ENCODE data around the gene MUC3A.
"Not testable (repeated sequence)": the region's sequence is repeated elsewhere in the genome, so short reads cannot be mapped to it uniquely, and the experiment has no call there.

MUC3A gene

DNA sequence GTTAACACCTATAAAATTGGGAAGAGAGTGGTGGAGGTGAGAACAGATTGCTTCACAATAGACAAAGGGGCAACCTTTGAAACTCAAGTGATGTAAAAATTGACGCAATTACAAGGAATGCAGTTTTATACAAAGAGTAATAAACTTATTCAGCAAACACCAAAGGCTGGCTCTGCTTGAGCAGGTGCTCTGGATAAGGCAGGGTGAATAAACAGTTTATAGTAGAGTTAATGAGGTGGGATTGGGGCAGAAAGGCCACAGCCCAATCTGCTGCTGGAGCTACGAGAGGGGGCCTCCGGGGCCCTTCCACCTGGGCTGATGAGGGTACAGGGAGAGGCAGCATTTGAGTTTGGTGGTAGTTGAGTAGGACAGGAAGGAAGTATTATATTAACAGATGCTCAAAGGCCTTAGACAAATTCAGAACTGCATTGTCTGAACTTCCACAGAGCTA, 26.1 kb downstream of the MUC3A start:
- DNase-seq (ENCODE audit: low read depth), result no peak
- TF ChIP-seq, protein P1, sequence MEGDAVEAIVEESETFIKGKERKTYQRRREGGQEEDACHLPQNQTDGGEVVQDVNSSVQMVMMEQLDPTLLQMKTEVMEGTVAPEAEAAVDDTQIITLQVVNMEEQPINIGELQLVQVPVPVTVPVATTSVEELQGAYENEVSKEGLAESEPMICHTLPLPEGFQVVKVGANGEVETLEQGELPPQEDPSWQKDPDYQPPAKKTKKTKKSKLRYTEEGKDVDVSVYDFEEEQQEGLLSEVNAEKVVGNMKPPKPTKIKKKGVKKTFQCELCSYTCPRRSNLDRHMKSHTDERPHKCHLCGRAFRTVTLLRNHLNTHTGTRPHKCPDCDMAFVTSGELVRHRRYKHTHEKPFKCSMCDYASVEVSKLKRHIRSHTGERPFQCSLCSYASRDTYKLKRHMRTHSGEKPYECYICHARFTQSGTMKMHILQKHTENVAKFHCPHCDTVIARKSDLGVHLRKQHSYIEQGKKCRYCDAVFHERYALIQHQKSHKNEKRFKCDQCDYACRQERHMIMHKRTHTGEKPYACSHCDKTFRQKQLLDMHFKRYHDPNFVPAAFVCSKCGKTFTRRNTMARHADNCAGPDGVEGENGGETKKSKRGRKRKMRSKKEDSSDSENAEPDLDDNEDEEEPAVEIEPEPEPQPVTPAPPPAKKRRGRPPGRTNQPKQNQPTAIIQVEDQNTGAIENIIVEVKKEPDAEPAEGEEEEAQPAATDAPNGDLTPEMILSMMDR (conservative IDR thresholded peaks at IDR 0.05; ENCODE audit: low read depth, low read length), result no peak
- no peak overlapping the region for H3K4me3 ChIP-seq (ENCODE audit: low read length)

DNA sequence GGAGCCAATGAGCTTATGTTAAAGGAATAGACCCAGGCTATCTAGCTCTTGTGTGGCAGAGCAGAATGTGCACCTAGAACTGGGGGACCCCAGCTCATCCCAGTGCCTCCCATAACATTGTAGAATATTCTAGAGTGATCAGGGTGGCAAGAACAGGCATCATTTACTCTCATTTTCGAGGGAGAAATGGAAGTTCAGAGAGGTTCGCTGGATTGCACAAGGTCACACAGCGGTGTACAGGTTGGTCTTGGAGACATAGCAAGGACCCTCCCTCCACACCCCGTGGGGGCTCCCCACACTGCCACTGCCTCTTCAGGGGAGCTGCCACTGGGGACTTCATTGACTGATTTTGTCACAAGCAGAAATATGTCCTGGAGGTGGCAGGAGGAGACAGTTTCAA, 29.0 kb downstream of the MUC3A start:
- DNase-seq (ENCODE audit: low read depth), result no peak
- TF ChIP-seq, protein P1 (conservative IDR thresholded peaks at IDR 0.05; ENCODE audit: low read depth, low read length), result no peak
- H3K4me3 ChIP-seq (ENCODE audit: low read length), result no peak overlapping the region

DNA sequence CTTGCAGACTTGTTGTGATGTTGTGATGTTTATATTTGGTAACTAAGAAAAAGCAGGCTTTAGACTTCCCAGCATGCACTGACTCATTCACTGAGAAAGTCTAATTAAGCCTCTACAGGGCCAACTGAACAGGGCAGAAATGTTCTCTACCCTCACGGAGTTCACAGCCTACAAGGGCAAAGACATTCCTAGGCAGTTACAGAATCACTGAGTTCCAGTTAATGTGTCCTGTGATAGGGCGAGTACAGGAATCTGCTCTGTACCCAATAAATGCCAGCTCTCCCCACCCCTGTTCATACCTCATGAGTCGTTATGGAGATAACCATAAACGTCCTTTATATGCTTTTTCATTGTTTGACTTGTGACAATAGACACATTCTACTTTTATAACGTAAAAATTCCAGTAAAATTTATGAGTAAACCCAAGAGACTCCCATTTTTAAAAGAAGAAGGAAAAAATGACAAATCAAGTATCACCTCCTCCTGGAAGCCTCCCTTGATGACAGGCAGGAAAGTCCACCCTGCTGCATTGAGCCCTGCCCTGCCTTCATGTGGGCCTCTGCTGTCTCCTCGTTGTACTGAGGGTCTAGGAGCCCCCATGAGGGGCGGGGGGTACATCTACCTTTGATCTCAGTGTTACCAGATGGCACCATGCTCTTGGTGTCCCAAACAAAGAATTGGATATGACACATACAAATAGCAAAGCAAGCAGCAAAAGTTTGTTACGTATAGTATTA, 34.3 kb downstream of the MUC3A start:
- TF ChIP-seq, protein P1 (conservative IDR thresholded peaks at IDR 0.05; ENCODE audit: low read depth, low read length), result no peak
- H3K4me3 ChIP-seq (ENCODE audit: low read length), result no peak overlapping the region
- DNase-seq (ENCODE audit: low read depth), result peak; percentile 85

DNA sequence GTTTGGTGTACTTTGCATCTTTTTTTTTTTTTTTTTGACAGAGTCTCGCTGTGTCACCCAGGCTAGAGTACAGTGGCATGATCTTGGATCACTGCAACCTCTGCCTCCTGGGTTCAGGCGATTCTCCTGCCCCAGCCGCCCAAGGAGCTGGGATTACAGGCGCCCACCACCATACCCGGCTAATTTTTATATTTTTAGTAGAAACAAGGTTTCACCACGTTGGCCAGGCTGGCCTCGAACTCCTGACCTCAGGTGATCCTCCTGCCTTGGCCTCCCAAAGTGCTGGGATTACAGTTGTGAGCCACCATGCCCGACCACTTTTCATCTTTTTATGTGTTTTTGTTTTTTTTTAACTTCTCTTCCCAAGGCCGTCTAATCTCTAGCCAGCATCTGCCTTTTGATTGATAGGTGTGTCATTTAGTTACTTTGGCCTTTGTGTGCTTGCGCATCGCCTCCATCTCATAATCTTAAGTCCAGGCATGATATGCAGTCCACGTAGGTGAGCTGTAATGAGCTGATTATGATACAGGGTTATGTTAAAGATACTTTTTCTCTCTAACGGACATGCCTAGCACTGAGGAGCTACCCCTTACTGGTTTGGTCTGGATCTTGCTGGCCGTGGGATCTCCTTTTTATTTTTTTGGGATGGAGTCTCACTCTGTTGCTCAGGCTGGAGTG, 35.0 kb downstream of the MUC3A start:
- H3K4me3 ChIP-seq (ENCODE audit: low read length); DNase-seq (ENCODE audit: low read depth): not testable (repeated sequence)

DNA sequence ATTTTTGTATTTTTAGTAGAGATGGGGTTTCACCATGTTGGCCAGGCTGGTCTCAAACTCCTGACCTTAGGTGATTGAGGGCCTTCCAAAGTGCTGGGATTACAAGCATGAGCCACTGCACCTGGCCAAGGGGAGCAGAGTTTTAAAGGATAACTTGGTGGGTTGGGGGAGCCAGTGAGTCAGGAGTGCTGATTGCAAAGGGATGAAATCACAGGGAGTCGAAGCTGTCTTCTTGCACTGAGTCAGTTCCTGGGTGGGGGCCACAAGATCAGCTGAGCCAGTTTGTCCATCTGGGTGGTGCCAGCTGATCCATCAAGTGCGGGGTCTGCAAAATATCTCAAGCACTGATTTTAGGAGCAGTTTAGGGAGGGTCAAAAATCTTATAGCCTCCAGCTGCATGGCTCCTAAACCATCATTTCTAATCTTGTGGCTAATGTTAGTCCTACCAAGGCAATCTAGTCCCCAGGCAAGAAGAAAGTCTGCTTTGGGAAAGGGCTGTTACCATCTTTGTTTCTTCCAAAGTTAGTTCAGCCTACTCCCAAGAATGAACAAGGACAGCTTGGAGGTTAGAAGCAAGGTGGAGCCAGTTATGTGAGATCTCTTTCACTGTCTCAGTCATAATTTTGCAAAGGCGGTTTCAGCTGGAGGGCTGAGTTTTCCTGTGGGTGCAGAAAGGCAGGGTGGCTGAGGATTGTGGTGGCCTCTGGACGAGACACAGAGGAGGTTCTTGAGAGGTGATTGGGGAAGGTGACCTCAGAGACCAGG, 35.9 kb downstream of the MUC3A start:
- H3K4me3 ChIP-seq (ENCODE audit: low read length); DNase-seq (ENCODE audit: low read depth): not testable (repeated sequence)

DNA sequence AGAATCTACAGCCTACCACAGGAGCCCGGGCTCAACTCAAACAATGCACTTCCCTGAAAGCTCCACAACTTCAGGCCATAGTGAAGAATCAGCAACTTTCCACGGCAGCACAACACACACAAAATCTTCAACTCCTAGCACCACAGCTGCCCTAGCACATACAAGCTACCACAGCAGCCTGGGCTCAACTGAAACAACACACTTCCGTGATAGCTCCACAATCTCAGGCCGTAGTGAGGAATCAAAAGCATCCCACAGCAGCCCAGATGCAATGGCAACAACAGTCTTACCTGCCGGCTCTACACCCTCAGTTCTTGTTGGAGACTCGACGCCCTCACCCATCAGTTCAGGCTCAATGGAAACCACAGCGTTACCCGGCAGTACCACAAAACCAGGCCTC, 42.3 kb downstream of the MUC3A start:
- TF ChIP-seq, protein P1 (conservative IDR thresholded peaks at IDR 0.05; ENCODE audit: low read depth, low read length), result no peak
- DNase-seq (ENCODE audit: low read depth), result no peak
- no peak overlapping the region for H3K4me3 ChIP-seq (ENCODE audit: low read length)

DNA sequence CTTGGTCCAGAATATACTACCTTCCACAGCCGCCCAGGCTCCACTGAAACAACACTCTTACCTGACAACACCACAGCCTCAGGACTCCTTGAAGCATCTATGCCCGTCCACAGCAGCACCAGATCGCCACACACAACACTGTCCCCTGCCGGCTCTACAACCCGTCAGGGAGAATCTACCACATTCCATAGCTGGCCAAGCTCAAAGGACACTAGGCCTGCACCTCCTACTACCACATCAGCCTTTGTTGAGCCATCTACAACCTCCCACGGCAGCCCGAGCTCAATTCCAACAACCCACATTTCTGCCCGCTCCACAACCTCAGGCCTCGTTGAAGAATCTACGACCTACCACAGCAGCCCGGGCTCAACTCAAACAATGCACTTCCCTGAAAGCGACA, 42.9 kb downstream of the MUC3A start:
- DNase-seq (ENCODE audit: low read depth); H3K4me3 ChIP-seq (ENCODE audit: low read length): not testable (repeated sequence)

DNA sequence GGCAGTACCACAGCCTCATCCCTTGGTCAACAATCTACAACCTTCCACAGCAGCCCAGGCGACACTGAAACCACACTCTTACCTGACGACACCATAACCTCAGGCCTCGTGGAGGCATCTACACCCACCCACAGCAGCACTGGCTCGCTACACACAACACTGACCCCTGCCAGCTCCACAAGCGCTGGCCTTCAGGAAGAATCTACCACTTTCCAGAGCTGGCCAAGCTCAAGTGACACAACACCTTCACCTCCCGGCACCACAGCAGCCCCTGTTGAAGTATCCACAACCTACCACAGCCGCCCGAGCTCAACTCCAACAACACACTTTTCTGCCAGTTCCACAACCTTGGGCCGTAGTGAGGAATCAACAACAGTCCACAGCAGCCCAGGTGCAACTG, 45.3 kb downstream of the MUC3A start:
- H3K4me3 ChIP-seq (ENCODE audit: low read length); DNase-seq (ENCODE audit: low read depth): not testable (repeated sequence)

DNA sequence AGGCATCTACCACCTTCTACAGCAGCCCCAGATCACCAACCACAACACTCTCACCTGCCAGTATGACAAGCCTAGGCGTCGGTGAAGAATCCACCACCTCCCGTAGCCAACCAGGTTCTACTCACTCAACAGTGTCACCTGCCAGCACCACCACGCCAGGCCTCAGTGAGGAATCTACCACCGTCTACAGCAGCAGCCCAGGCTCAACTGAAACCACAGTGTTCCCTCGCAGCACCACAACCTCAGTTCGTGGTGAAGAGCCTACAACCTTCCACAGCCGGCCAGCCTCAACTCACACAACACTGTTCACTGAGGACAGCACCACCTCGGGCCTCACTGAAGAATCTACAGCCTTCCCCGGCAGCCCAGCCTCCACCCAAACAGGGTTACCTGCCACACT, 49.2 kb downstream of the MUC3A start:
- DNase-seq (ENCODE audit: low read depth); H3K4me3 ChIP-seq (ENCODE audit: low read length): not testable (repeated sequence)

DNA sequence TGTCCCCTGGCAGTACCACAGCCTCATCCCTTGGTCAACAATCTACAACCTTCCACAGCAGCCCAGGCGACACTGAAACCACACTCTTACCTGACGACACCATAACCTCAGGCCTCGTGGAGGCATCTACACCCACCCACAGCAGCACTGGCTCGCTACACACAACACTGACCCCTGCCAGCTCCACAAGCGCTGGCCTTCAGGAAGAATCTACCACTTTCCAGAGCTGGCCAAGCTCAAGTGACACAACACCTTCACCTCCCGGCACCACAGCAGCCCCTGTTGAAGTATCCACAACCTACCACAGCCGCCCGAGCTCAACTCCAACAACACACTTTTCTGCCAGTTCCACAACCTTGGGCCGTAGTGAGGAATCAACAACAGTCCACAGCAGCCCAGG, 50.0 kb downstream of the MUC3A start:
- not testable (repeated sequence) for H3K4me3 ChIP-seq (ENCODE audit: low read length); DNase-seq (ENCODE audit: low read depth)

DNA sequence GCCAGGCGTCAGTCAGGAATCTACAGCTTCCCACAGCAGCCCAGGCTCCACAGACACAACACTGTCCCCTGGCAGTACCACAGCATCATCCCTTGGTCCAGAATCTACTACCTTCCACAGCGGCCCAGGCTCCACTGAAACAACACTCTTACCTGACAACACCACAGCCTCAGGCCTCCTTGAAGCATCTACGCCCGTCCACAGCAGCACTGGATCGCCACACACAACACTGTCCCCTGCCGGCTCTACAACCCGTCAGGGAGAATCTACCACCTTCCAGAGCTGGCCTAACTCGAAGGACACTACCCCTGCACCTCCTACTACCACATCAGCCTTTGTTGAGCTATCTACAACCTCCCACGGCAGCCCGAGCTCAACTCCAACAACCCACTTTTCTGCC, 50.7 kb downstream of the MUC3A start:
- not testable (repeated sequence) for DNase-seq (ENCODE audit: low read depth); H3K4me3 ChIP-seq (ENCODE audit: low read length)

DNA sequence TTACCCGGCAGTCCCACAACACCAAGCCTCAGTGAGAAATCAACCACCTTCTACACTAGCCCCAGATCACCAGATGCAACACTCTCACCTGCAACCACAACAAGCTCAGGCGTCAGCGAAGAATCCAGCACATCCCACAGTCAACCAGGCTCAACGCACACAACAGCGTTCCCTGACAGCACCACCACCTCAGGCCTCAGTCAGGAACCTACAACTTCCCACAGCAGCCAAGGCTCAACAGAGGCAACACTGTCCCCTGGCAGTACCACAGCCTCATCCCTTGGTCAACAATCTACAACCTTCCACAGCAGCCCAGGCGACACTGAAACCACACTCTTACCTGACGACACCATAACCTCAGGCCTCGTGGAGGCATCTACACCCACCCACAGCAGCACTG, 53.0 kb downstream of the MUC3A start:
- H3K4me3 ChIP-seq (ENCODE audit: low read length); DNase-seq (ENCODE audit: low read depth): not testable (repeated sequence)

DNA sequence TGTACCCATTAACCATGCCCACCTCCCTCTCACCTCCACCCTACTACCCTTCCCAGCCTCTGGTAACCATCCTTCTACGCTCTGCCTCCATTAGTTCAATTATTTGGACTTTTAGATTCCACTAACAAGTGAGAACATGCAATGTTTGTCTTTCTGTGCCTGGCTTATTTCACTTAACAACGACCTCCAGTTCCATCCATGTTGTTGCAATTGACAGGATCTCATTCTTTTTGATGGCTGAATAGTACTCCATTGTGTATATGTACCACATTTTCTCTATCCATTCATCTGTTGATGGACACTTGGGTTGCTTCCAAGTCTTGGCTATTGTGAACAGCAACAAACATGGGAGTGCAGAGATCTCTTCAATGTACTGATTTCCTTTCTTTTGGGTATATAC, 58.0 kb downstream of the MUC3A start:
- DNase-seq (ENCODE audit: low read depth); H3K4me3 ChIP-seq (ENCODE audit: low read length): not testable (repeated sequence)
